ENCODE data around the gene MGAT3.
"Not testable (repeated sequence)": the region's sequence is repeated elsewhere in the genome, so short reads cannot be mapped to it uniquely, and the experiment has no call there.

The MGAT3 gene

GRCh38 chr22:39514373-39514973 is 57.7 kb downstream of the MGAT3 start:
- Histone ChIP-seq H3K27me3 (ENCODE audit: control insufficient read depth, insufficient read depth, low read length) (no peaks in the 10 kb centered on the region), H3K36me3 (ENCODE audit: insufficient read depth, low read length) (peaks cover 66% of the 10 kb centered on the region), H3K4me3 (ENCODE audit: low read length) (no peak overlapping the region), H3K4me1 (ENCODE audit: control insufficient read depth, insufficient read depth, low read length) (peaks cover 29% of the 10 kb centered on the region), H3K9me3 (replicated peaks; ENCODE audit: low read length) (no peaks in the 10 kb centered on the region), H3K4me2 (ENCODE audit: low read length) (no peak overlapping the region), H3K9ac (ENCODE audit: low read depth, low read length) (no peak overlapping the region)

DNA sequence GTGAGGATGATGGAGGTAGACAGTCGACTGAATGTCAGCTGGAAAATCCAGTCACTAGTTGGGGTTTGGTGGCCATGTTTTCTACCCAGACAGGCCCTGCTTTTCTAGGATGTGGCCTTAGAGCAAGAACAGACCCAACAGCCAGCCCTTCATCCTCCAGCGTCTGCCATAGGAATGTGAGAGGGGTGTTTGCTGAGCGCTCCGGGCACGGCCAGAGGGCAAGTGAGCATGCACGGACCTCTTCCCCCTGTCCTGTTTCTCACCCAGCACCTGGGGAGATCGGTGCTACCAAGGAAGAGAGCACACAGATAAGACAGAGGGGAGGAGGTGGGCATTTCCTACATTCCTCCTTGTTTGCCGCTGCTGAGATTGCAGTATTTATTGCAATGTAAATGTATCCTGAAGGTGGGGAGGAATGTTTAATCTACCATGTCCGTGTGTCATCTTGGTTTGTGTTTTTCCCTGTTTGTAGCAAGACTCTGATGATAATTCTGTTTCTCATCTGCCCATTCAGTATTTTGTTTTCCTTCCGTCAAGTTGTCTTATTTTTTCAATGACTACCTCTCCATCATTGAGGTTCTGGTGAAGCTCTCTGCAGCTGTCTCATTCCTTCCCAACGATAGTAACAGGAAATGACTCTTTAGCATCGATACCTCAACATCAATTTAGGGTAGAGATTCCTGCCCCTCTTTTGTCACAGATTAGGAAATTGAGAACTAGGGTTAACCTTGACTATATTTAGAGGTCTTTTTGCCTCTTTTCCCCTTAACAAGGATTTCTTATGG is 58.6 kb downstream of the MGAT3 start:
- peaks cover 59% of the 10 kb centered on the region for H3K36me3 ChIP-seq (ENCODE audit: insufficient read depth, low read length)

DNA sequence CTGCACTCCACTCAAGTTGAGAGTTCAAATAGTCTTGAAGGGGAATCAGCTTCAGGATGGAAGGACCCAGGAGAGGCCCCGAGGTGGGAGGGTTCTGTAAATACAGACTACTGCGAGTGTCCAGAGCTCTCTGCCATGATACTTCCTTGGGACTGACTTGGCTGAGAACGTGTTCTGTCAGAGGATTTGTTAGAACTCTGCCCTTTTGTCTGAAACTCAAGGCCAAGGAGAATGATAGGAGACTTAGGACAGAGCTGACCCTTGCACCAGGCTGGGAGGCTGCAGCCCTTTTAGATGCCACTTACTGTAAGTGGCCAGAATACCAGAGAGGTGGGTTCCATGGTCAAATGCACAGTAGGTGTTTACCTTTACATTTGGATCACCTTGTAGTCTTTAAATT is 60.7 kb downstream of the MGAT3 start:
- H3K36me3 ChIP-seq (ENCODE audit: insufficient read depth, low read length), result peaks cover 54% of the 10 kb centered on the region
- no peak overlapping the region for H3K4me2 ChIP-seq (ENCODE audit: low read length)
- H3K27me3 ChIP-seq (ENCODE audit: control insufficient read depth, insufficient read depth, low read length), result no peaks in the 10 kb centered on the region
- H3K4me1 ChIP-seq (ENCODE audit: control insufficient read depth, insufficient read depth, low read length), result peaks cover 30% of the 10 kb centered on the region
- H3K4me3 ChIP-seq (ENCODE audit: low read length), result no peak overlapping the region
- no peak overlapping the region for H3K9ac ChIP-seq (ENCODE audit: low read depth, low read length)
- H3K9me3 ChIP-seq (replicated peaks; ENCODE audit: low read length), result no peaks in the 10 kb centered on the region

More for the DNA sequence above, 58.6 kb downstream of the MGAT3 start:
- Histone ChIP-seq H3K4me1 (ENCODE audit: control insufficient read depth, insufficient read depth, low read length) (peaks cover 29% of the 10 kb centered on the region), H3K4me3 (ENCODE audit: low read length) (no peak overlapping the region), H3K4me2 (ENCODE audit: low read length) (peak overlapping the region; percentile 27), H3K9ac (ENCODE audit: low read depth, low read length) (peak overlapping the region; percentile 27), H3K9me3 (replicated peaks; ENCODE audit: low read length) (no peaks in the 10 kb centered on the region), H3K27me3 (ENCODE audit: control insufficient read depth, insufficient read depth, low read length) (no peaks in the 10 kb centered on the region)

DNA sequence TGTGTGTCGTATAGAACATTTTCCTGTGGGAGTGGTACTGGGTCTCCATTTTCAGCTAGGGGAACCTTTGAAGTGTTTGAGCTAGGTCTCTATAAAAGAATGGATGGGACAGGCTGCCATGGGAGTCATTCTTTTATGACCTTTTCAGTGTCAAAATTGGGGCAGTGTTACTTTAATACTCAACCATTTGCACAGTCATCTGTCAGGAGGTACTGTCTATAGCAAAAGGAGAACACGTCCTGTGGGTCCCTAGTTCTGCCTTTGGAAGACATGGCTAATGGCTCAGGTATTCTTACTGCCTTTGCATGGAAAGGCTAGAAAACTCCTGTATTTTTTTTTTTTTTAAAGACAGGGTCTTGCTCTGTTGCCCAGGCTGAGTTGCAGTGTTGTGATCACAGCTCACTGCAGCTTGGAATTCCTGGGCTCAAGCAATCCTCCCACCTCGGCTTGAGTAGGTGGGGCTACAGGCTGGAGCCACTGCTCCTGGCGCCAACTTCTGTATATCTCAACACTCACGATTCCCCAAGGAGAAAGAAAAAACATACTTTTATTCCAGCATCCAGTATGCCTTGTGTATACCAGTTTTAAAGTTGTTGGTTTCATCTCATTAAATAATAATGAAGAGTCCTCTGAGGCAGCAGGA is 61.5 kb downstream of the MGAT3 start:
- peaks cover 61% of the 10 kb centered on the region for H3K36me3 ChIP-seq (ENCODE audit: insufficient read depth, low read length)
- peaks cover 38% of the 10 kb centered on the region for H3K4me1 ChIP-seq (ENCODE audit: control insufficient read depth, insufficient read depth, low read length)
- peak overlapping the region; percentile 89 for H3K4me3 ChIP-seq (ENCODE audit: low read length)
- H3K4me2 ChIP-seq (ENCODE audit: low read length), result peak overlapping the region; percentile 95
- peak overlapping the region; percentile 100 for H3K9ac ChIP-seq (ENCODE audit: low read depth, low read length)
- H3K27me3 ChIP-seq (ENCODE audit: control insufficient read depth, insufficient read depth, low read length), result no peaks in the 10 kb centered on the region
- no peaks in the 10 kb centered on the region for H3K9me3 ChIP-seq (replicated peaks; ENCODE audit: low read length)

DNA sequence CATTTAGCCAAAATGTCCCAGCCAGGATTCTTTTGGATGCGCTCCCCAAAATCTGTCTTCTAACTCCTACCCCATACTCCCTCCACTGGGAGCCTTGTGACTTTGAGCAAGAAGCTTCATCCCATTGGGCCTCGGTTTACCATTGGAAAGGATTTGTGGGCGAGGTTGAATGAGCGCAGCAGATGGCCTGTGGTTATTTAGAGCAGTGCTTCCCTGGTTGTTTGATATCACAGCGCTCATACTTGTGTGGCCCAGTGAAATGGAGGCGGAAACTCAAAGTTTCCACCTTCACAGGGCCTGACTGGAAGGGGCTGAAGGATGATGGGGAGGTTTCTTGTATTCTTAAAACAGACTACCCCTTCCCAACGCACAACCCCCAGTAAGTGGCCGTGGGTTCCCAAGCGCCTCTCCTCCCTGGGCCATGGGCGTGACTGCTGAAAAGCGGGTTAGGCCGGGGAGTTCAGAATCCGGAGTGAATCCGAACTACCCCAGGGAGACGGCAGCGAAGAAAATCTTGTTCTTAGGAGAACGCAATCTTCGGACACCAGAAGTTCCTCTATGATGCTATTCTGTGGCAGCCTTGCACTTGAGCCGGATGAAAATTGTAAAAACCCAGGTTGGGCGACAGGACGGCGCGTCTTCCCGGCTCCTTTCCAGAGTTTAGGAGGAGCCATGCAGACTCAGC is 62.3 kb downstream of the MGAT3 start:
- H3K9me3 ChIP-seq (replicated peaks; ENCODE audit: low read length), result no peaks in the 10 kb centered on the region
- peaks cover 57% of the 10 kb centered on the region for H3K36me3 ChIP-seq (ENCODE audit: insufficient read depth, low read length)
- H3K4me1 ChIP-seq (ENCODE audit: control insufficient read depth, insufficient read depth, low read length), result peaks cover 39% of the 10 kb centered on the region
- peak overlapping the region; percentile 100 for H3K9ac ChIP-seq (ENCODE audit: low read depth, low read length)
- H3K4me3 ChIP-seq (ENCODE audit: low read length), result peak overlapping the region; percentile 89
- H3K27me3 ChIP-seq (ENCODE audit: control insufficient read depth, insufficient read depth, low read length), result no peaks in the 10 kb centered on the region
- H3K4me2 ChIP-seq (ENCODE audit: low read length), result peak overlapping the region; percentile 95

DNA sequence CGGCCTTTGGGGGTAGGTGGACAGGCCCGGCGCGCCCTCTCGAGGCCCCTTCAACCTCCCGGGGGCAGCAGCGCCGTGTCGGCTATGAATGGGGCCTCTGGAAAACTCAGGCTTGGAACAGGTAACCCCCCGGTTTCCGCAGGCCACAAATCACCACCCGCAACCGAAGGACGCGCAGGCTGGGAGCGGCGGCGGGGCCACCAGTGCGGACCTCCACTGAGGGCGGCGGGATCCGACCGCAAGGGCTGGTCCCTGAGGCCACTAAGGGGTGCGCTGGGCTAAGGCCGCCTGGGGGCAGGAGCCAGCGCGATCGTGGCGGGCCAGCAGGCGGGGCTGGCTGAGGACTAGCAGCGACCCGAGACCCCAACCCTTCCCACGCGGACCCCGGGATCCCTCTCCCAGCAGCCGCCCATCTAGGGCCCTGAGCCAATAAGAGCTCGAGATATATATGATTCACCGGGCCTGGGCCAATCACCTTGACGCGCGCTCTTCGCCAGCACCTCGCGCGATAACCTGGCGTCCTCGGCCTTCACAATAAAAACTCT is 62.9 kb downstream of the MGAT3 start:
- Histone ChIP-seq H3K9ac (ENCODE audit: low read depth, low read length) (peak overlapping the region; percentile 100), H3K4me2 (ENCODE audit: low read length) (peak overlapping the region; percentile 95), H3K36me3 (ENCODE audit: insufficient read depth, low read length) (peaks cover 57% of the 10 kb centered on the region), H3K4me1 (ENCODE audit: control insufficient read depth, insufficient read depth, low read length) (peaks cover 37% of the 10 kb centered on the region), H3K27me3 (ENCODE audit: control insufficient read depth, insufficient read depth, low read length) (no peaks in the 10 kb centered on the region), H3K4me3 (ENCODE audit: low read length) (peak overlapping the region; percentile 89), H3K9me3 (replicated peaks; ENCODE audit: low read length) (no peaks in the 10 kb centered on the region)

GRCh38 chr22:39520226-39521105 is 63.7 kb downstream of the MGAT3 start, which contains the start of gene ATF4:
Gene ATF4 (plus strand): TSS chr22:39520562. CDS start chr22:39521446, 884 bp downstream.
- Histone ChIP-seq H3K9ac (ENCODE audit: low read depth, low read length) (peak within 1 kb of the TSS; percentile 100), H3K4me3 (ENCODE audit: low read length) (peak within 1 kb of the TSS; percentile 89), H3K9me3 (replicated peaks; ENCODE audit: low read length) (no peaks in the 10 kb centered on the region), H3K4me1 (ENCODE audit: control insufficient read depth, insufficient read depth, low read length) (peaks cover 30% of the 10 kb centered on the region), H3K27me3 (ENCODE audit: control insufficient read depth, insufficient read depth, low read length) (no peaks in the 10 kb centered on the region), H3K4me2 (ENCODE audit: low read length) (peak within 1 kb of the TSS; percentile 95), H3K36me3 (ENCODE audit: insufficient read depth, low read length) (peaks cover 52% of the 10 kb centered on the region)

DNA sequence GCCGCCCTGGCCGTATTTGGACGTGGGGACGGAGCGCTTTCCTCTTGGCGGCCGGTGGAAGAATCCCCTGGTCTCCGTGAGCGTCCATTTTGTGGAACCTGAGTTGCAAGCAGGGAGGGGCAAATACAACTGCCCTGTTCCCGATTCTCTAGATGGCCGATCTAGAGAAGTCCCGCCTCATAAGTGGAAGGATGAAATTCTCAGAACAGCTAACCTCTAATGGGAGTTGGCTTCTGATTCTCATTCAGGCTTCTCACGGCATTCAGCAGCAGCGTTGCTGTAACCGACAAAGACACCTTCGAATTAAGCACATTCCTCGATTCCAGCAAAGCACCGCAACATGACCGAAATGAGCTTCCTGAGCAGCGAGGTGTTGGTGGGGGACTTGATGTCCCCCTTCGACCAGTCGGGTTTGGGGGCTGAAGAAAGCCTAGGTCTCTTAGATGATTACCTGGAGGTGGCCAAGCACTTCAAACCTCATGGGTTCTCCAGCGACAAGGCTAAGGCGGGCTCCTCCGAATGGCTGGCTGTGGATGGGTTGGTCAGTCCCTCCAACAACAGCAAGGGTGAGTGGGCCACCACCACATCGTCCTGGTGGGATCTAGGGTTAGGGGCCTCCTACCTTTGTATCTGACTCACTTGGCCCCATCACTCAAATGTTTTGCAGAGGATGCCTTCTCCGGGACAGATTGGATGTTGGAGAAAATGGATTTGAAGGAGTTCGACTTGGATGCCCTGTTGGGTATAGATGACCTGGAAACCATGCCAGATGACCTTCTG is 64.5 kb downstream of the MGAT3 start:
- not testable (repeated sequence) for H3K9me3 ChIP-seq (replicated peaks; ENCODE audit: low read length); H3K27me3 ChIP-seq (ENCODE audit: control insufficient read depth, insufficient read depth, low read length)
- H3K4me1 ChIP-seq (ENCODE audit: control insufficient read depth, insufficient read depth, low read length), result peaks cover 23% of the 10 kb centered on the region
- H3K9ac ChIP-seq (ENCODE audit: low read depth, low read length), result peak overlapping the region; percentile 100
- peak overlapping the region; percentile 89 for H3K4me3 ChIP-seq (ENCODE audit: low read length)
- H3K36me3 ChIP-seq (ENCODE audit: insufficient read depth, low read length), result peaks cover 50% of the 10 kb centered on the region
- H3K4me2 ChIP-seq (ENCODE audit: low read length), result peak overlapping the region; percentile 95

DNA sequence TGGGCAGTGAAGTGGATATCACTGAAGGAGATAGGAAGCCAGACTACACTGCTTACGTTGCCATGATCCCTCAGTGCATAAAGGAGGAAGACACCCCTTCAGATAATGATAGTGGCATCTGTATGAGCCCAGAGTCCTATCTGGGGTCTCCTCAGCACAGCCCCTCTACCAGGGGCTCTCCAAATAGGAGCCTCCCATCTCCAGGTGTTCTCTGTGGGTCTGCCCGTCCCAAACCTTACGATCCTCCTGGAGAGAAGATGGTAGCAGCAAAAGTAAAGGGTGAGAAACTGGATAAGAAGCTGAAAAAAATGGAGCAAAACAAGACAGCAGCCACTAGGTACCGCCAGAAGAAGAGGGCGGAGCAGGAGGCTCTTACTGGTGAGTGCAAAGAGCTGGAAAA is 65.3 kb downstream of the MGAT3 start:
- peak overlapping the region; percentile 89 for H3K4me3 ChIP-seq (ENCODE audit: low read length)
- not testable (repeated sequence) for H3K27me3 ChIP-seq (ENCODE audit: control insufficient read depth, insufficient read depth, low read length); H3K9me3 ChIP-seq (replicated peaks; ENCODE audit: low read length)
- peaks cover 23% of the 10 kb centered on the region for H3K4me1 ChIP-seq (ENCODE audit: control insufficient read depth, insufficient read depth, low read length)
- H3K4me2 ChIP-seq (ENCODE audit: low read length), result peak overlapping the region; percentile 95
- peaks cover 45% of the 10 kb centered on the region for H3K36me3 ChIP-seq (ENCODE audit: insufficient read depth, low read length)
- H3K9ac ChIP-seq (ENCODE audit: low read depth, low read length), result peak overlapping the region; percentile 100

Data from skeletal muscle satellite cell (primary cell).